Measurements from ENCODE around the gene PRPF40A.
A peak's percentile ranks its signal among the peaks of the same experiment; 100 is the strongest.

Gene PRPF40A

DNA sequence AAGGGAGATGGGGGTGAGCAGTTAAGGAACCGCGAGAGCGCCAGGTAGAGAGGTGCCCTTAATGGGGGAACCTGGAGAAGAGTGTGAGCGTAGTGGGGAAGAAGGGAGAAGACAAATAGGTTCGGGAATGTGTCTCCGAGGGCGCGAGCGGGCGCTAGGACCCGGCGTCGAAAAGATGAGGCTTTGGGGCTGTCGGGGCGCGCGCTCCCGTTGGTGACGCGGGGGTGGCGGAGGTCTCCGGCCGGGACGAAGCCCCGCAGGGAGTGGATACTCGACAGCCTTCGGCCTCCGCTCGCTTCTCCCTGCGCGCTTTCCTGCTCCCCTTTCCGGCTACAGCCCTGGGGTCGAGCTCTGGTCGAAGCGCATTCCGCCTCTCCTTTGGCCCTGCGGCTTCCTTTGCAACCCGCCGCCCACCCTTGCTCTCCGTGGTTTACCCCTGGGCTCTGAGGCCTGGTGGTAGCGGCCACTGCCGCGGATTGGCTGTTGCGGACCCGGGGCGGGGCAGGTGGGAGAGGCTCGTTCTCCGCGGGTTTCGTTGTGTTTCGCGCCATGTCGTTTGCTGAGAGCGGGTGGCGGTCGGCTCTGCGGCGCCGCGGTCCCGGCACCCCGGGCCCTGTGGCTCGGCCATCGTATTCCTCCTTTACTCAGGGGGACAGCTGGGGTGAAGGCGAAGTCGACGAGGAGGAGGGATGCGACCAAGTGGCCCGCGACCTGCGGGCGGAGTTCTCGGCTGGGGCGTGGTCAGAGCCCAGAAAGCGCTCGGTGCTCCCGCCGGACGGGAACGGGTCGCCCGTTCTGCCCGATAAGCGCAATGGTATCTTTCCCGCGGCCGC is 1.0 kb upstream of the PRPF40A start, which contains the start of gene ARL6IP6:
Gene ARL6IP6 (plus strand): TSS at position 545 of the 833 bp plus-strand sequence. CDS start 5 bp downstream, at position 550.
- peak; percentile 89 for DNase-seq (ENCODE audit: low read depth)

DNA sequence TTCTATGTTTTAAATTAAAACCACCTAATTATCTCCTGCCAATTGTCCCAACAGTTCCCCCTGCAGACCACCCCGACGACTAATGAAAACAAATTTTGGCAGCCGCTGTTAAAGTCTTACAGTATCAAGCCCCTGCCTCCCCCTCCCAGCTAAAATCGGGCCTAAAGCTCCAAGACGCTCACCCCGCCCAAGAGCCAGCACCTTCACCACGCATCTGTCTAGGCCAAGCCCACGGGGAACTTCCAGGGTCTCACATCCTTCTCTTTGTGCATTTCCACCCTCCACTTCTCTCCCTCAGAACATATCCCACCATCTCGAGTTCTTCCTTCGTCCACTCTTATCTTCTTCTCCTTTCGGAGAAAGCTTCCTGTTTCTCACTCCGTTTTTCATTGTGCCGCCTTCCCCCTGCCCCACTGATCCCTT is 445 bp downstream of the PRPF40A start:
- DNase-seq (ENCODE audit: low read depth): no peak

DNA sequence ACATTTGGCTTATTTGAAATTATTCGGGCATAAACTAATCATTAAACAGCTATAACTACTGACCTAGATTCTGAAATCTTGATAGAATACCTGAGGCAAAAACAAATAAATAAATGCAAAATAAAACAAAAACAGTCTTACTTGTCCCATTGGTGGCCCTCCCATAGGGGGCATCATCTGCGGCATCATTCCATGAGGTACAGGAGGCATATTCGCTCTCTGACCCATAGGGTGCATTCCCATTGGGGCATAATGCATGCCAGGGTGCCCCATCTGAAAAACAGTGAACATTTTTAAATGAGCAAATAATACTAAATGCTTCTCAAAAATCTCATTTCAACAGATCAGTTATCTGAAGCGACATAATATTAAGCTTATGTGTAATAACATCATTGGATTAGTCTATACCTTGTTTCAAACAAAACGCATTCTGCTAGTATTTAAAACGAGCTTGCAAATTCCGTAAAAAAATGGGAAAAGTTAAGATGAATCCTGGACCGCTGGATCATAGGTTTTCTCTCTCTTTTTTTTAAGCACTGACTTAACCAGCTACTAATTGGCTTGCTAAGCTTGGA is 1.3 kb downstream of the PRPF40A start:
- DNase-seq (ENCODE audit: low read depth): no peak

DNA sequence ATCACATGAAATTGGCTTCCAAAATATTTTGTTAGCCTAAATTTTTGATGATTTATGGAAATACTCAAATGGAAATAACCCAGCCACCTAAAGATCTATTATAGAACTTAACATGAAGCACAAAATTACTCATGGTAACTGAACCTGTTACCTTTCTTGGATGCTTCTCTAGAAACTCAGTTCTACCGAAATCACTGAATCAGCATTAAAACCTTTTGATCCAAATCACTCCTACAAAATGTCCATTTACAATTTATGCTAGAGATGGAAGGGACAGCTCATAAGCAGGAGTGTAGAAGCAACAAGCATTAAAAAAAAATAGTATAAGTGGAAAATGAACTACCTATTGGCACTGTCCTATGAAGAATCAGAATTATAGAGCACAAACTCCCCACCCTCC is 2.1 kb downstream of the PRPF40A start:
- DNase-seq (ENCODE audit: low read depth): no peak

DNA sequence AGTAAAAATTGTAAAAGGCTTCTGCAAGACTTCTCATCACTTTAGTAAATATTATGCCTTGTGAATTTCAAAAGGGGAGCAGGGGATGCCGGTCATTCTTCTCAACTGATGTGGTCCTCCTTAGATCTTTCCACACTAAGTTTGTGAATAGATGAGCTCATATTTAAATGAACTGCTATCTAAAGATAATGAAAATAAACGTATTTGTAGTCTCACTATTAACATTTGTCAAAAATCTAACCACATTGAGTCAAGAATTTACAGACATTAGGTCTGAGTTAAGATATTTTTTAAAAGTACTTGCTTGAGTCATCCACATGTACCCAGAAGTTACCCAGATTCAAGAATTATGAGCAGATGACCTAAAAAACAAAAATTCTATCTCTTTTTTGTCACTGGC is 6.5 kb downstream of the PRPF40A start:
- DNase-seq (ENCODE audit: low read depth): no peak

DNA sequence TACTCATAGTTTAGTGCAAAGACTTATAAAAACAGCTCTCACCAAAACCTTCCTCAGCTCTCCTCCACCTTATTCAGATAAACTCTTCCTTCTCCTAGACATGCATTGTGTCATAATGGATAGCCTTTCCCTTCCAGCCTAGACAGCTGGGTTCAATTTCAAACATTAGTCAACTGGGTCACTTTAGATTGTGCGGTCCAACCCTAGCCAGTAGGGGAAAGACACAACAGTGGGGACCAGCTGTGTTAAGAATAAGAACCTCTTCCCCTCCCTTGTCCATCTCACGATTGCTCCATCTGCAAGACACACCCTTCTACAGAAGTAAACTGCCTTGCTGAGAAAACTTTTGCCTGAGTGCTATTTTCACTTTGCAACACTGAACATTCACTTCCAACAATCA is 8.5 kb downstream of the PRPF40A start:
- no peak for DNase-seq (ENCODE audit: low read depth)

DNA sequence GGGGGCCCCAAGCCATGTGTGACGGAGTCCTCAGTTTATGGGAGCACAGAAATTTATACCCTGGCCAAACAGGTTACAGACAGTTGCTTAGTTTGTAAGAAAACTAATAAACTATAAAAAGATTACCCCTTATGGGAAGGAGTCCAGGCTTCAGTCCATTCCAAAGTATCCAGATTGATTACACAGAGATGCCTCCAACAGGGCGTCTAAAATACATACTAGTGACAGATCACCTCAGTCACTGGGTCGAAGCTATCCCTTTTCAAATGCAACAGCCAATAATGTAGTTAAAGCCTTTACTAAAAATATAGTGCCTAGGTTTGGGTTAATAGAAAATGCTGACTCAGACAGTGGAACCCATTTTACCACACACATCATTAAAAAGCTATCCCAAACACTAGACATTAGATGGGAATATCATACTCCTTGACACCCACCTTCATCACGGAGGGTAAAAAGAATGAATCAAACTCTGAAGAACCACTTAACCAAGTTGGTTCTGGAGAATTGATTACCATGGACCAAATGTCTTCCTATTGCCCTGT is 10.7 kb downstream of the PRPF40A start:
- DNase-seq (ENCODE audit: low read depth): no peak

DNA sequence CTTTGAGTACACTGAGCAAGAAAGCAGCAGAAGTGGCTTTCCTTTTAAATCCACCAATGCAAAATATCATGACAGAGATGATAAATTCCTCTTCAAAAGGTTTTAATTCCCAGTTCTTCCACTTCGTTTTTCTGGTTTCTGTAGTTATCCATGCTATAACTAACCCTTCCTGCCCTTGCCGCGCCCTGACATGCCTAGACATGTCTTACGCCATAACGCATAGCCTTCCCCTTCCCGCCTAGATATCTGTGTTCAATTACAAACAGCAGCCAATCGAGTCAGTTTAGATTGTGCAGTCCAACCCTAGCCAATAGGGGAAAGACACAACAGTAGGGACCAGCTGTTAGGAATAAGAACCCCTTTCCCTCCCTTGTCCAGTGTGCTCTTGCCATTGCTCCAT is 16.1 kb downstream of the PRPF40A start:
- no peak for DNase-seq (ENCODE audit: low read depth)

DNA sequence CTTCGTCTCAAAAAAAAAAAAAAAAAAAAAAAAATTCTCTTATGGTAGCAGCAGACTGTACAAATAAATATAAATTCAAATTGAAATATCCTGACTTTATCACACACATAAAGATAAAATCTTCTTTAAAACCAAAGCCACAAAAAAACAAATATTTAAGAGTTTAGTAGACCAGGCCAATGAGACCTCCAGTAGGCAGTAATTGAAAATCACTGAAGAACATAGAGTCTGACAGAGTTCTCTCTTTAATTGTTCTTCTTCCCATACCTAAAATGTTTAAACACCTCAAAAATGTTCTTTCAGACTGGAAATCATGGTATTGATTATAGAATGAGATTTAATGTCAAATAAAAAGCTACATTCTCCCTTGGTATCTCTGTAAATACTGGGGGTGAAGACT is 20.8 kb downstream of the PRPF40A start:
- no peak for DNase-seq (ENCODE audit: low read depth)

DNA sequence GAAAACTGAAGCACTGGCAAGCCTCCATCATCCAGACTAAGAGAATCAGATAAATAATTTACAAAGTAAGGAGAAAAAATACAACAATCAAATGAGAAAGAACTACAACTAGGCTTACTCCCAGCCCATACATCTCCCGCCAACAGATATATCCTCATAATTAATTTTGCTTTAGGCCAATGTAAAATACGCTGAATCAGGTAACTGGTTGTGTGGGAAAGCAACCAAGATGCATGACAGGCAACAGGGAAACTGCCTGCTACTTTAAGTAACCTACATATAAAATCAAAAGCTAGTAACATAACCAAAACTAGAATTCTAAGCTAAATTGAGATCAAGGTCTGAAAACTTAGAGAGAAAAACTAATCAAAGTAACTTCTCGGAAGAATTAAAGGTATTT is 21.5 kb downstream of the PRPF40A start:
- DNase-seq (ENCODE audit: low read depth): no peak

DNA sequence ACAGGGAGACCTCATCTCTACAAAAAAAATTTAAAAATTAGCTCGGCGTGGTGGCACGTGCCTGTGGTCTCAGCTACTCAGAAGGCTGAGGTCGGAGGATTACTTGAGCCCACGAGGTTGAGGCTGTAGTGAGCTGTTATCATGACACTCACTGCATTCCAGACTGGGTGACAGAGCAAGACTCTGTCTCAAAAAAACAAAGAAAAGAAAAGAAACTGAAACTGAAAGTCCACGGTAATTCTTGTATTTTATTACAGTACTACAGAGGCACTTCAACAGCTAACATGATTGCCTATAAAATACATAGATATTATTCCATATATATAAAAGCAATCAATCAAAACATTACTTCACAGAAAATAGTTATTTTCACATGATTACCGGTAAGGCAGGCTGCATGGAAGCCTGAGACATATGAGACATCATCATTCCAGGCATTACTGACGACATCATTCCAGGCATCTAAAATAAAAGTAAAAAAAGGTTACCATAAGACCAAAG is 23.1 kb downstream of the PRPF40A start:
- no peak for DNase-seq (ENCODE audit: low read depth)

DNA sequence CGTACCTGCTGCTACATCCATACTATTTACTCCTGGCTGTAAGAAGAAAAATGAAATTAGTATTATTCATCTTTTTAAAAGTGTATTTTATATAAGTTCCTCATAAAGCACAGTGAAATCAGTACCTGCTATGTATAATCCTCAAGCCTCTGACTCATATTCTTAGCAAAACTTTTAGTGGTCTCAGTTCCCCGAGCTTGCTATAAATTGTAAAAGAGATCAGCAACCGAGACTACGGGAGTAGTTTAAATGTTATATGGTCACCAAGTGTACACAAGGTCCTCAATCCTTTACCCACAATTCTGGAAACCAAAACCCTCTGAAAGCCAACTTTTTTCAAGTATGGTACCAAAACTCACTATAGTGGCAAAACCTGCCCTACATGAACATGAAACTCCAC is 24.2 kb downstream of the PRPF40A start:
- DNase-seq (ENCODE audit: low read depth): no peak

DNA sequence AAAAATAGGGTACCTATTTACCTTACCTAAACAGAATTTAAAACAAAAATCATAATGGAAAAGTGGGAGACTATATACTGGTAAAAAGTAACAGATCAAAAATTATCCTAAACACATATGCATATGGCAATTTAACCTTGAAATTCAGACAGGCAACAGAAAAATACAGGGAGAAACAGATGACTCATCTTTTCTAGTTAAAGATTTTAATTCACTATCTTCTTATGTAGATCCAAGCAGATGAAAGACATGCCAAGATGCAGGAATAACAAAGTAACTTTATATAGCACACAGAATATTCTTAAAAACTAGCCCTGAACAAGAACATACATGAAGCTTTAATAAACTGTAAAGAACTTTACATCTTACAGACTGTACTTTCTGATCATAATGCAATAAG is 30.9 kb downstream of the PRPF40A start:
- no peak for DNase-seq (ENCODE audit: low read depth)

DNA sequence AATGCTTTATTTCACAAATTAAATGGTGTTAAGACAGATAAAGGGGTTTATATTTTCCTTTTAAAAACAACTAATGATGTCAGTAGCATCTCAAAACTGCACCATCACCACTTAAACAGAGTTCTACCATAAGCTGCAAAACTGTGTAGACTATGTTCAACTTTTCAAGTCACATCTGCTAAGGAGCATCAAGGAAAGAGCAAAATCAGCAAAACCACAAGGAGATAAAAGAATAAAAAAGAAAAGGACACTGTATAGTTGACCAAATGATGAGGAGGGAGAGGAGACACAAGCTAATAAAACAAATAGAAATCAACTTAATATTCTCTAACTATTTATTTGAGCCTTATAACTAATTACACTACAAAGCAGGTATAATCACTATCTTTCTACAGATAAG is 33.9 kb downstream of the PRPF40A start:
- no peak for DNase-seq (ENCODE audit: low read depth)

DNA sequence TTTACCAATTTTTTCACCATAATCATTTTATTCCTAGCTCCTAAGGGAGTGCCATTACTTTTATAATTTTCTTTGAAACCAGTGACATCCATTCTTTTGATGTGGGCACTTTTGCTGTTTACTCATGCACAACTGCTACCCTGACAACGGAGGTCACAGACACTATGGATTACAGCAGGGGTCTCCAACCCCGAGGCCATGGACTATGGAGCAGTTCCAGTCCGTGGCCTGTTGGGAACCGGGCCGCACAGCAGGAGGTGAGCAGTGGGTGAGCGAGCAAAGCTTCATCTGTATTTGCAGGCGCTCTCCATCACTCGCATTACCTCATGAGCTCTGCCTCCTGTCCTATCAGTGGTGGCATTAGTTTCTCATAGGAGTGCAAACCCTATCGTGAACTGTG is 34.6 kb downstream of the PRPF40A start:
- DNase-seq (ENCODE audit: low read depth): no peak

DNA sequence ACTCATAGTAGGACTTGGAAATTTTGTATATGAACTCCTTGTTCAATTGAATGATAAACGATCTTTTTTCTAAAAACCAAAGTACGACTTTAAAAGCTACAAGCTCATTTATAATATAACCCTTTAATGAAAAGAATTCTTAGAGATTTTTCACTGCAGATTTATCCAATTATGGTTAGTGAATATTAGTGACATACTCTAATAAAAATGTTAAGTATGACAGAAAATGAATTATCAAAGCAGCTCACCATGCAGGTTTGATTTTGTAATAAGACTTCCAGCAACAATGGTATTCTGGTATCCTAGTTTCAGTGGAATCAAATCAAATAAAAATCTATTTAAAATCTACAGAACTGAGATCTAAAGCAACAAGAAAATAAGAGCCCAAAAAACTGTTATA is 38.5 kb downstream of the PRPF40A start:
- no peak for DNase-seq (ENCODE audit: low read depth)

DNA sequence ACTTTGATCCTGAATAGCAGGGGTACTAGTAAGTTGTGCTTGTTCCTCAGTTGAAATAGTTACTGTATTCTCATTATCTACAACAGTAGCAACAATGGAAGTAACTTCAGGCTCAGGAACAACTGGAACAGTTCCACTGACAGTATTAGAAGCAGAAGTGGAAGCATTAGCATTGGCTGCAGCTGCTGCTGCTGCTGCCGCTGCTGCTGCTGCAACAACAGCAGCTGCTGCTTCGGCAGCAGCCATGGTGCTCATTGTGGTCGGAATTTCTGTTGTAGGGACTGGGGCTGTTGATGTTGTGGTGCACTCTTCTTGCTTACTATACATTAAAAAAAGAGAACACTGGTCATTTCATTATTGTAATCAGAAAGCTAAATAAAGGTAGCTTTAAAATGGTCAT is 40.8 kb downstream of the PRPF40A start:
- no peak for DNase-seq (ENCODE audit: low read depth)

DNA sequence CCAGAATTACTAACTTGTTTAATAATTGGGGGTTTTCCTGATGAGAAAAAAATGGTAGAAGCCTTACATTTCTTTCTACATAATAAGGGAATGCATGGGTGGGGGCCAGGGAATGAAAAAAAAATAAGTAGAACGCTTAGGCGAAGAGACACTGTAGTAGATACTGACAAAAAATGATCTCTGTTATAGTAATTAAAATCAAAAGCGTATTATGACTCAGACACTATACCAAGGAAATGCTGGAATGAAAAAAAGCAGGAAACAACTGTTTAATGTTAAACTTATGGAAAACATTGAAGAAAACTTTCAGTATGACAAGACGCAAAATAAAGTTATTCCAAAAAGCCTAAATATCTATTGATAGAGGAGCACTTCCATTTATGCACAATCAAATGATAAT is 42.9 kb downstream of the PRPF40A start:
- DNase-seq (ENCODE audit: low read depth): no peak

DNA sequence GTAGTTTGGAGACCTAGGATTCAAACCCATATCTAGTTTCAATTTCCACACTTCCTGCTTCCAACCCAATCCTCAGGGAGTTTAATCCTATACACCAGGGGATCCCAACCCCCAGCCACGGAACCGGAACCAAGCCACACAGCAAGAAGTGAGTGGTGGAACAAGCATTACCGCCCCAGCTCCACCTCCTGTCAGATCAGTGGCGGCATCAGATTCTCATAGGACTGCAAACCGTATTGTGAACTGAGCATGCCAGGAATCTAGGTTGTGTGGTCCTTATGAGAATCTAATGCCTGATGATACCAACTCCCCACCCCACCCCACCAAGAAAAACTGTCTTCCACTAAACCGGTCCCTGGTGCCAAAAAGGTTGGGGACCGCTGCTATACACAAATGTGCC is 52.5 kb downstream of the PRPF40A start:
- DNase-seq (ENCODE audit: low read depth): no peak

DNA sequence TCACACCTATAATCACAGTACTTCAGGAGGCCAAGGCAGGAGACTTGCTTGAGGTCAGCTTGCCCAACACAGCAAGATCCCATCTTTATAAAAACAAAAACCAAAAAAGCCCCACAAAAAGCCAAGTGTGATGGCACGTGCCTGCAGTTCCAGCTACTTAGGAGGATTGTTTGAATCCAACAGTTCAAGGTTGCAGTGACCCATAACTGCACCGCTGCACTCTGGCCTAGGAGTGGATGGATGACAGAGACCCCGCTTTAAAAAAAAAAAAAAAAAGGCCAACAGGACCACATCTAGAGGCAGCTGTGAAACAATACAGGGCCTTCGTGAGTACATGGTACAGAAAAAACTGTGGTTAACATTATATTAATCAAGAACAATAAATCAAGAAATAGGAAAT is 56.2 kb downstream of the PRPF40A start:
- DNase-seq (ENCODE audit: low read depth): no peak

DNA sequence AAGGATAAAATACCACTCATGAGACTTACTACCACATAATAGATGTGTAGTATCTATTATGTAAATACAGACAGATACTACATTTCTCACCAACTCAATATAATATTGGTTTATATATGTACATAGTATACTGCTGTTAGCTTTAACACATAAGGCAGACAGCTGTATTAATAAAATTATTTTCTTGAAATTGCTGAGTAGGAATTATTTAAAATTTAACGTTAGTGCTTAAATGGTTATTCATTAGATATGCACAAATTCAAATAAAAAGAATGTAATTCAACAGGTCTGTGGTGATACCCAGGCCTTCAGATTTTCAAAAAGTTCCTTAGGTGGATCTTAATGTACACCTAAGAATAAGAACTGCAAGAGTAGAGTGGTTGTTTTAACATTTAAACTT is 59.0 kb downstream of the PRPF40A start:
- DNase-seq (ENCODE audit: low read depth): no peak

DNA sequence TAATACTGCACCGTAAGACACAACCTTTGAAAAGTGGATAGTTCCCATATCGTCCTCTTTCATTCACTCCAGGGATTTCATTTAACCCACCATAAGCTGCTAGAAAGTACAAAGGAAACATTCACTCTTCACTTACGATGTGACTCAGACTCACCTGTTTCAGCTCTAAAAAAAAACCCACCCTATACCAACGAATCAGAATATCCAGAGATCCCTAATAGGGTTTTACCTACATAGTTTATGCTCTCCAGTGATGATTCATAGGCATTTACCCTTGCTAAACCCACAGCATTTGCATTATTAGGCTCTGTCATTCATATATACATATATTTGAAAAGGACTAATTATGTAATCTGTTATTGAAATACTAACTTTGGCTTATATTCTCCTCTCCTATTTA is 60.2 kb downstream of the PRPF40A start:
- no peak for DNase-seq (ENCODE audit: low read depth)

DNA sequence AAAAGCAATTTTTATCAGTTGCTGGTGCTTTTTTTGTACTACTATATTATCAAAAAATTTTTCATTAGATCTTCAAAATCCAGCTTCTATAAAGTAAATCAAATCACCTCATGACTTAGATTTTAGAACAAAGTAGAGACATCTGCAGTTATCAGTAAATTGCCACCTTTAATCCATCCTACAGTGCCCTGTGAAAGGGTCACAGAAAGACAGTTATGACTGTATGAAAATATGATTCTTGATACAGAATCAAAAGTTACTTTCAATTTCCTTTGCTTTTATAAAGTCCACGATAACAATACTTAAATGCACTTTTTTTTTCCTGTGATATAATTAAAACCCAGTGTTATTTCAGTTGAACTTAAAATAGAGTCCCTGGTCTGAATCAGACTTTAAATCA is 61.4 kb downstream of the PRPF40A start:
- DNase-seq (ENCODE audit: low read depth): no peak
